HTR-8/SVneo (cell line): ENCODE data around the gene FAT1.

Experiments used
- DNase-seq: peaks from one replicate; pipeline ENCODE4 v3.0.0; 2011; ENCODE audit warnings: low spot score, mixed read lengths; ENCODE audit not compliant: insufficient read length
- FAIRE-seq: peaks from 2 replicates; lab custom pipeline; 2011; peaks lifted over from hg19 to GRCh38; lab: Jason Lieb, UNC

Gene FAT1

GRCh38 chr4:186702297-186702696, 21.4 kb downstream of the FAT1 start:
- DNase-seq (no peak), FAIRE-seq (peak; percentile 4)

- FAIRE-seq, result no peak
- no peak for DNase-seq
Observed at GRCh38 chr4:186701788-186702187, 21.9 kb downstream of the FAT1 start.

- DNase-seq (peak; percentile 18), FAIRE-seq (peak; percentile 23)
Observed at GRCh38 chr4:186701273-186701672, 22.4 kb downstream of the FAT1 start.

- FAIRE-seq, result peak; percentile 78
- no peak for DNase-seq
Observed at GRCh38 chr4:186700746-186701145, 22.9 kb downstream of the FAT1 start.

GRCh38 chr4:186699881-186700397, 23.7 kb downstream of the FAT1 start:
- FAIRE-seq (peak; percentile 64), DNase-seq (no peak)

GRCh38 chr4:186699298-186699697, 24.4 kb downstream of the FAT1 start:
- peak; percentile 62 for FAIRE-seq
- peak; percentile 38 for DNase-seq

- DNase-seq, result no peak
- FAIRE-seq, result no peak
Observed at GRCh38 chr4:186698525-186698924, 25.1 kb downstream of the FAT1 start.

GRCh38 chr4:186698028-186698427, 25.6 kb downstream of the FAT1 start:
- DNase-seq, result no peak
- FAIRE-seq, result no peak

- FAIRE-seq, result no peak
- DNase-seq, result no peak
Observed at GRCh38 chr4:186695392-186695791, 28.3 kb downstream of the FAT1 start.

- FAIRE-seq, result no peak
Observed at GRCh38 chr4:186693894-186694293, 29.8 kb downstream of the FAT1 start.

GRCh38 chr4:186693159-186693815, 30.4 kb downstream of the FAT1 start:
- FAIRE-seq, result peak; percentile 96
- peak; percentile 83 for DNase-seq

More at GRCh38 chr4:186693894-186694293, 29.8 kb downstream of the FAT1 start:
- DNase-seq, result no peak

- DNase-seq (no peak), FAIRE-seq (no peak)
Observed at GRCh38 chr4:186691396-186691795, 32.3 kb downstream of the FAT1 start.

- FAIRE-seq (peak; percentile 33), DNase-seq (no peak)
Observed at GRCh38 chr4:186689476-186689875, 34.2 kb downstream of the FAT1 start.

GRCh38 chr4:186688150-186688943, 35.3 kb downstream of the FAT1 start:
- DNase-seq (no peak), FAIRE-seq (no peak)

GRCh38 chr4:186687265-186687664, 36.4 kb downstream of the FAT1 start:
- FAIRE-seq, result no peak
- no peak for DNase-seq

GRCh38 chr4:186685767-186686183, 37.9 kb downstream of the FAT1 start:
- peak; percentile 4 for FAIRE-seq
- DNase-seq, result peak; percentile 71

- FAIRE-seq (no peak), DNase-seq (no peak)
Observed at GRCh38 chr4:186684889-186685309, 38.8 kb downstream of the FAT1 start.

- DNase-seq (no peak), FAIRE-seq (no peak)
Observed at GRCh38 chr4:186684220-186684619, 39.4 kb downstream of the FAT1 start.

GRCh38 chr4:186680641-186681040, 43.0 kb downstream of the FAT1 start:
- FAIRE-seq (no peak), DNase-seq (no peak)

- FAIRE-seq, result no peak
- peak; percentile 51 for DNase-seq
Observed at GRCh38 chr4:186676531-186677161, 47.0 kb downstream of the FAT1 start.

GRCh38 chr4:186669735-186670134, 53.9 kb downstream of the FAT1 start:
- FAIRE-seq (no peak), DNase-seq (no peak)
